Glomerular endothelial cell (primary cell): ENCODE results near the gene PGA5. TPM values are rescaled to one million over a fixed set of nuclear protein-coding genes. Genes with fewer than 3 reads are reported as not detected.
"Not testable (repeated sequence)": the region's sequence is repeated elsewhere in the genome, so short reads cannot be mapped to it uniquely, and the experiment has no call there.

ENCODE experiments used
- DNase-seq: peaks from one replicate; pipeline ENCODE4 v3.0.0-alpha.2; 2011; ENCODE audit warnings: low read depth, low spot score; ENCODE audit errors: extremely low read depth
- total RNA-seq: library from RNA; depleted of rRNA; stranded (reverse); fragments of >200 nt; gene quantifications from 2 replicates; pipeline ENCODE4 v1.2.3, GENCODE V29; 2015

PGA5 gene
- total RNA-seq, 1 donor from 2014 or later: not detected

DNA sequence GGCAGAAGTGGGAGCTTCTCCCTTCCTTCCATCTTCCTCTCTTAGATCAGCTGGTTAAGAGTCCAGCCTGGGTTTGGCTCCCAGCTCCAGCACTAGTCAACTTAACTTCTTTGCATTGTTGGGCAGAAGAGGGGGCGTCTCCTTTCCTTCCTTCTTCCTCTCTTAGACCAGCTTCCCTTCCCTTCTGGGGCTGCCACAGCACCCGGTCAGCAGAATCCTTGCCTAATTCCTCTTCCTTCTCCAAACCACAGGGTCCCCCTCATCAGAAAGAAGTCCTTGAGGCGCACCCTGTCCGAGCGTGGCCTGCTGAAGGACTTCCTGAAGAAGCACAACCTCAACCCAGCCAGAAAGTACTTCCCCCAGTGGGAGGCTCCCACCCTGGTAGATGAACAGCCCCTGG is 18.3 kb upstream of the PGA5 start:
- not testable (repeated sequence) for DNase-seq

DNA sequence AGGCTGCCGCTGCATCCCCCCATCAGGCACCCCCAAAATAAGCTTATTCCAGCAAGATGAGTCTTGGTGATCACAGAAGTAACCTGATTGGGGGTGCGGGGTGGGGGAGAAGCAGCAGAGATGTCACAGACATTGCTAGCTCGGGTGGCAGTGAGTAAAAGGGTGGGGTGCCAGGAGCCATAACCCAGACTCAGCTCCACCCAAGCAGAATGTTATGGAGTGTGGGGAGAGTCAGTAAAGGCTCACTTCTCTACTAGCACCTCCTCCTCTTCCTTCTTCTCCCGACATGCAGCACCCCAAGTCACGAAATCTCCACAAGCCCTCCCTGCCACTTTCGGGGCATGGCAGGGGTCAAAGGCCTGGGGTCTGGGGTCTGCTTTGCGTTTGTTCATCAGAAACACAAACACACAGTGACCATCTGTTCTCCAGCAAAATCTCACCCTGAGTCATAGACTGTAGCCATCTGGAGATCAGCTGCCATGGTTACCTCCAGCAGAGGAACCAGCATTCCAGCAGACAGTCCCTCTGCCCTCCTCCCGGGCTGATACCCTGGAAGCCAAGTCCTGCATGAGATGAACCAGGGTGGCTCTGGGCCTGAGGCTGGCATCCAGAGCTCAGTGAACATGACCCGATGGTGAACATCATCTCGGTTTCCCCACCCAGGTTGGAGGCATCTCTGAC is 14.4 kb upstream of the PGA5 start:
- DNase-seq: not testable (repeated sequence)

DNA sequence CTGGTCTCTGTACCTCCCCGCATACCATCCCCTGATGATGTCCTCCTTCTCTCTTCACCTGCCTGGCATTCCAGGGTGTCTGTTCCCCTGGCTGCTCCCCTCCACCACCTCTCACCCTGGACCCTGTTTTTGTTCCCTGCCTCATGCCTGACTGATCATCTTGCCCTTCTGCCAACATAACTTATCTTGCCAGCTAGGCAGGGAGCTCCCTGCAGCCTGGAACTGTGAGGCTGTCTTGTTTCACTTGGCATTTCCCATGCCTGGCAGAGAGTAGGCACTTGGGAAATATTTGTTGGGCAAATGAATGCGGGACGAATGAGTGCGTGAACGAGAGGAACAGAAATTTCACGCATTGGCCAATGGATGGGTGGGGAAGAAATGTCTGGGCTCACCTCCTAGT is 11.5 kb upstream of the PGA5 start:
- DNase-seq: not testable (repeated sequence)

DNA sequence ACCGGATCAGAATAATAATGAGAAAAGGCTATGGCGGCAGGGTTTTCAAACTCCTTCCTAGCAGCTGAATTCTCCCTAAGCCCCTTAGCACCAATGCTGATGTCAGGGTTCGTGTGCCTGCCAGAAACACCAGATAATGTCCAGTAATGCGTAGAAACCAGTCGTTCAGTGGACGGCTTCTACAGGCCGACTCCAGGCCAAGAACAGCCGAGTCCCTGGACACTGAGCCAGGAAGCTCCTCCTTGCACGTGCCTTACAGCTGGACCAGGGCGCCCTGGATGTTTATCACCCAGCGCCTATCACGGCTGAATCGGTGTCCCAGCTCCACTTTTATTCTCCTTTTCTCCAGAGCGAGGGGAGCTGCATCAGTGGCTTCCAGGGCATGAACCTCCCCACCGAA is 9.9 kb upstream of the PGA5 start:
- not testable (repeated sequence) for DNase-seq

DNA sequence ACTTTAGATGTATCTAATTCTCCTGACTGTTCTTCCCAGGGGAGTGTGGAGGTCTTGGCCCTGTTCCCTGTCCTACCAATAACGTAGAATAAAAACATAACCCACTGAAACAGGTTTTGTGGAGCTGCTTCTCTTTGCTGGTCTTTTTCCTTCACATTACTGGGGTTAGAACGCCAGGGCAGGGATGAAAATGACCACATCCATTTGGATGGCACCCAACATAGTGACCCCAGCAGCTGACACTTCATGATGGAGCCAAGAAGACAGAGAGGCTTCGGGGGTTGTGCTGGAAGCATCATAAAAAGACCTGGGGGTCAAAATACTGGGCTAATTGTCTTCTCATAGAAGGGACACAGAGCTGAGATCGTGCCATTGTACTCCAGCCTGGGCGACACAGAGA is 9.4 kb upstream of the PGA5 start:
- not testable (repeated sequence) for DNase-seq

DNA sequence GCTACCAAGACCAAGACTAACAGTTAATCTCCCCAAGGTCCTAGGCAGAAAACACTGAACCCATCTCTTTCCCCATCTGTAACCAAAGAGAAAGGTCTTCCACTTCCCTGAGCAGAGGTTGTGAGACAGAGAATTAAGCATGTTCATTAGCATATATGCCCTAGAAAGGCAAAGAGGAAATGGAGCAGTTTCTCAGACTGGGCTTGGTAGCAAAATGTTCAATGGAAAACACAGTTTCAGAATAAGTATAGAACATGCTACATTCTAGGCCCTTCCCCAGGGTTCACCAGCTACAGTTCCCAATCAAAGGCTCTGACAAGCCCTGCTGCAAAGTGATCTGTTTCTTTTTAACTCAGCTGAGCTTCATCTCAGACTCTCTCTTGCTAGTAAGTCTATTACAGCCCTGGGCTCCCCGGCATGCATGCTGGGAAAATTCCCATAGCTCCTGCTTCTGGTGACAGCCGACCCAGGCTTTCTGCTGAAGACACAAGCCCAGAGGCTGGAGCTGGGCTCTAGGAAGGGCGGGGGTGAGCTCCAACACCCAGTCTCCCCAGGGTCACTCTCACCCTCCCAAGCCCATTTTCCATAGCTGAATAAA is 8.3 kb upstream of the PGA5 start:
- DNase-seq: not testable (repeated sequence)

GRCh38 chr11:61237130-61237529 is 3.8 kb upstream of the PGA5 start:
- DNase-seq: not testable (repeated sequence)

DNA sequence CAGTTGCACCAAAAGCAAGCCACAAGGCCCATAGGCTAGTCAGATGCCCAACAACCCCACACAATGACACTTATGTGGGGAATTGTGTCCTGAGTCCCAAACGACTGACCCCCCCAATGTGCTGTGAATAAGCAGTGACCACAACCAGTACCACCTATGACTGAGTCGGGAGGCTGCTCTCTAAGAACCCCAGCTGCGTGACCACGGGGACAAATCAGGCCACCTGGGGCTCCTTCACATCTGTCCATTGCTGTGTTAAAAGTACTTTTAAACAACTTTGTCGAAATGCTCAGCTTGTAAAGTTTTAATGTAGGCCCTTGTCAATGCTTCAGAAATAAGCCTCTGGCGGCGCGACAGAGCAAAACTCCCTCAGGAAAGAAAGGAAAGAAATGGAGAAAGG is 687 bp upstream of the PGA5 start:
- not testable (repeated sequence) for DNase-seq

DNA sequence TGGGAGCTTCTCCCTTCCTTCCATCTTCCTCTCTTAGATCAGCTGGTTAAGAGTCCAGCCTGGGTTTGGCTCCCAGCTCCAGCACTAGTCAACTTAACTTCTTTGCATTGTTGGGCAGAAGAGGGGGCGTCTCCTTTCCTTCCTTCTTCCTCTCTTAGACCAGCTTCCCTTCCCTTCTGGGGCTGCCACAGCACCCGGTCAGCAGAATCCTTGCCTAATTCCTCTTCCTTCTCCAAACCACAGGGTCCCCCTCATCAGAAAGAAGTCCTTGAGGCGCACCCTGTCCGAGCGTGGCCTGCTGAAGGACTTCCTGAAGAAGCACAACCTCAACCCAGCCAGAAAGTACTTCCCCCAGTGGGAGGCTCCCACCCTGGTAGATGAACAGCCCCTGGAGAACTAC is 551 bp downstream of the PGA5 start:
- DNase-seq: not testable (repeated sequence)

- not testable (repeated sequence) for DNase-seq
These were observed 4.4 kb downstream of the PGA5 start for GRCh38 chr11:61245284-61245964.

- DNase-seq: not testable (repeated sequence)
These were observed 7.1 kb downstream of the PGA5 start for GRCh38 chr11:61248071-61248470.

- DNase-seq: not testable (repeated sequence)
These were observed 8.2 kb downstream of the PGA5 start for GRCh38 chr11:61249201-61249600.

DNA sequence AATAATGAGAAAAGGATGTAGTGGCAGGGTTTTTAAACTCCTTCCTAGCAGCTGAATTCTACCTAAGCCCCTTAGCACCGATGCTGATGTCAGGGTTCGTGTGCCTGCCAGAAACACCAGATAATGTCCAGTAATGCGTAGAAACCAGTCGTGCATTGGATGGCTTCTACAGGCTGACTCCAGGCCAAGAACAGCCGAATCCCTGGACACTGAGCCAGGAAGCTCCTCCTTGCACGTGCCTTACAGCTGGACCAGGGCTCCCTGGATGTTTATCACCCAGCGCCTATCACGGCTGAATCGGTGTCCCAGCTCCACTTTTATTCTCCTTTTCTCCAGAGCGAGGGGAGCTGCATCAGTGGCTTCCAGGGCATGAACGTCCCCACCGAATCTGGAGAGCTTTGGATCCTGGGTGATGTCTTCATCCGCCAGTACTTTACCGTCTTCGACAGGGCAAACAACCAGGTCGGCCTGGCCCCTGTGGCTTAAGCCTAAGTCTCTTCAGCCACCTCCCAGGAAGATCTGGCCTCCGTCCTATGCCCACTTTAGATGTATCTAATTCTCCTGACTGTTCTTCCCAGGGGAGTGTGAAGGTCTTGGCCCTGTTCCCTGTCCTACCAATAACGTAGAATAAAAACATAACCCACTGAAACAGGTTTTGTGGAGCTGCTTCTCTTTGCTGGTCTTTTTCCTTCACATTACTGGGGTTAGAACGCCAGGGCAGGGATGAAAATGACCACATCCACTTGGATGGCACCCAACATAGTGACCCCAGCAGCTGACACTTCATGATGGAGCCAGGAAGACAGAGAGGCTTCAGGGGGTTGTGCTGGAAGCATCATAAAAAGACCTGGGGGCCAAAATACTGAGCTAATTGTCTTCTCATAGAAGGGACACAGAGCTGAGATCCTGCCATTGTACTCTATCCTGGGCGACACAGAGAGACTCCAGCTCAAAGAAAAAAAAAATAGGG is 10.1 kb downstream of the PGA5 start:
- not testable (repeated sequence) for DNase-seq

DNA sequence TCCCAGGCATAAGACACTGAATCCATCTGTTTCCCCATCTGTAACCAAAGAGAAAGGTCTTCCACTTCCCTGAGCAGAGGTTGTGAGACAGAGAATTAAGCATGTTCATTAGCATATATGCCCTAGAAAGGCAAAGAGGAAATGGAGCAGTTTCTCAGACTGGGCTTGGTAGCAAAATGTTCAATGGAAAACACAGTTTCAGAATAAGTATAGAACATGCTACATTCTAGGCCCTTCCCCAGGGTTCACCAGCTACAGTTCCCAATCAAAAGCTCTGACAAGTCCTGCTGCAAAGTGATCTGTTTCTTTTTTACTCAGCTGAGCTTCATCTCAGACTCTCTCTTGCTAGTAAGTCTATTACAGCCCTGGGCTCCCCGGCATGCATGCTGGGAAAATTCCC is 11.4 kb downstream of the PGA5 start:
- not testable (repeated sequence) for DNase-seq

DNA sequence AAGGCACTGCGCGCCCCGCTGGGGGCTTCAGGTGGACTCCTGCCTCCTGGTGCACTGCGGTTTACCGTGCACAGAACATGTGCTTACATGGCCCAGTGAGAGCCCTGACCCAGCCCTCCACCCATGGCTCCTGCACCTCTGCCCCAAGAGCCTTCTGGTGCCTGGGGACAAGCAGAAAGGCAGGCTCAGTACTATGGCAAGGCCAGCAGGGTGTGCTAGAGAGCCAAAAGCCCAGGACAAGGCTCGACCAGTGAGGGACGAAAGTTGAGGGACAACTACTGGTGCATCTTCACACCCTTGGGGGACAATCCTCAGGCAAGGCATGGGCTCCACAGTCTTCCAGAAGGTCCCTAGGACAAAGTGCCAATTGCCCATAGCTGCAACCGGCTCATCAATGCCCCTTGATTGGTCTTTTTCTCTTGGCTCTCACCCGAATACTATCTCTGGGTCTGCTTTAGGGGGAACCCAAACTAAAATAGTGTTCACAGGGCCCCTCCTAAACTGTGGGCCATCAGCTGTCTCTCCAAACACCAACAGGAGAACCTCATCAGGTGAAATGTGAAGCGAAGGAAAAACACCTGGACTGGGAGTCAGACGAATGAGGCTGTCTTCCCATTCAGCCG is 13.5 kb downstream of the PGA5 start:
- no peak for DNase-seq

DNA sequence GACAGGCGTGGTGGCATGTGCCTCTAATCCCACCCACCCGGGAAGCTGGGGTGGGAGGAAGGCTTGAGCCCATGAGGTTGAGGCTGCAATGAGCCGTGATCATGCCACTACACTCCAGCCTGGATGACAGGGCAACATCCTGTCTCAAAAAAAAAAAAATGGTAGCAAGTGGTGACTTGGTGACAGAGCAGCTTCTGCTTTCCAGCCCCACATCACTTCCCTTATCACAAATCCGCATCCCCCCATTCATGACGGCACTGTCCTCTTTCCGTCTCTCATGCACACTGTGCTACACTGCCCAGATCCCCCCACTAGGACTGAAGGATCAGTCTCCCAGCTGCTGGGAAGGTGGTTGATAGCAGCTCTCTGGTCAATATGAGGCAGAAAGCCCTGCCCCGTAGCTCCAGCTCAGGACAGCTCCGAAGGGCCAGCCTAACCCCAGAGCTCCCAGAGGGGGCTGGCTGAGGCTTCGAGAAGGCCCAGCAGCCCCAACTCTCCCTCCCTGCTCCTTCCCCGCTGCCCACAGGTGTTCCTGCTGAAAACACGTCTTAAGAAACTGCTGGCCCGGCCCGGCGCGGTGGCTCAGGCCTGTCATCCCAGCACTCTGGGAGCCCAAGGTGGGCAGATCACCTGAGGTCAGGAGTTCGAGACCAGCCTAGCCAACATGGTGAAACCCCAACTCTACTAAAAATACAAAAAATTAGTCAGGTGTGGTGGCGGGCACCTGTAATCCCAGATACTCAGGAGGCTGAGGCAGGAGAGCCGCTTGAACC is 15.9 kb downstream of the PGA5 start:
- no peak for DNase-seq

DNA sequence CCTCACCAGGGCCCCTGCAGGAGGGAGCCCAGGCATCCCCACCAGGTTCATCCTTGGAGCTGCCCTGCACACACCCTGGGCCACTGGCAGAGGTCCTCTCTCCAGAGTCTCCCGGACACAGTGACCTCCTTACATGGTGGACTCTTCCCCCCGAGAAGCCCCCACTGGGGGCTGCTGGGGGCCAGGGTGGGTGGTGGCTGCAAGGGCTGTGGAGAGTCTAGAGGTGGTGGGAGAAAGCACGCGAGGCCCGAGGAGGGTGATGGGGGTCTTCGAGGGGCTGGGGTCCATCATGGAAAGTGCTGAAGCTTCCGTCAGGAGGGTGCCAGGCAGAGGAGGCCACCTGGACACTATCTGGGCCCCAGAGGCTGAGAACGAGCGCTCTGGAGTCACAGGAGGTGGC is 17.6 kb downstream of the PGA5 start:
- no peak for DNase-seq

DNA sequence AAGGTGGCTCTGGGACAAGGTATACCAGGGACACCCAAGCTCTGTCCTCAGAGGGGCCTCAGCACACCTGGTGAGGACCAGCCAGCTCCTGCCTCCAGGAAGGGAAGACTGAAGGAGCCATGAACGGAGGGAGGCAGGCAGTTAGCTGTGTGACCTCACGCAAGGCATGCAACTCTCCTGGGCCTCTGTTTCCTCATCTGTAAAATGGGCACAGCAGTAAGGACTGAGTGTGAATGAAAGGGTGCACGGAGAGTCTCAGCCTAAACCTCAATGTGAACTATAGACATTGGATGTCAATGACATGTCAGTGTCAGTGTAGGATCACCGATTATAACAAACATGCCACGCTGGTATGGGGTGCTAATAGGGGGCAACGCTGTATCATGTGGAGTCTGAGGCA is 18.4 kb downstream of the PGA5 start:
- DNase-seq: no peak

DNA sequence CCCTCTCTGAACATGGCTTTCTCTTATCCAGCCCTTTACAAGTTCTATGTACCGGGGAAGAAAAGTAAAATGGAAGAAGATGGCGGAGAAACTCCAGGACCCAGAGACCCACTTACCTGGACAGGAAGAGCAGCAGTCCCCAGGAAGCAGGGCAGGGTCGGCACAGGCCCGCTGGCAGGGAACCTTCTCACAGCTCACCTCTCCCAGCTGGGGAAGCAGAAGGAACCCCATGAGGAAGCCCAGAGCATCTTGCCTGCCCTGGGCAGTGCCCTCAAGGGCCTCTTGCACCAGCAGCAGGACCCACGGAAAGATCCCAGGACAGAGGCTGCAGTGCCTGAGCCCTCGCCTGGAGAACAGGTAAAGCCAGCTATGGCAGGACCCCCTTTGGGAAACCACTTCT is 23.4 kb downstream of the PGA5 start:
- no peak for DNase-seq

DNA sequence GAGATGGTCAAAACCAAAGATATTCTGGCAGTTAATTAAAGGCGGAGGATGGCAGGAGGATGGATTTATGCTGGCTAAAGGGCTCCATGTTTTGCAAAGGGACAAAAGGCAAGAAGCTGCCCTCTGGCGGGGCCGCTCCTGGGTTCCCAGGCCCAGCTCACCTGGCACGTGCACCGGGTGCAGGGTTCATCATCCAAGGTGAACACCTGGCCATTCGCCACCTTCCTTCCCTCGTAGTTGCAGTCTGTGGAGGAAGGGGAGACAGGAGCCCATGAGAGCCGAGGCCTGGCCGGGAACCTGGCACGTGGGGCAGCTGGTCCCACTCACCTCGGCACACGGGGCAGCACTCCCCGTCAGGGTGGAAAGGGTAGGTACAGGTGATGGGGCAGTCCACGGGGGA is 23.8 kb downstream of the PGA5 start:
- DNase-seq: no peak
